Neural cell (in vitro differentiated cells): ENCODE results near the gene CHST11. TPM values are rescaled to one million over a fixed set of nuclear protein-coding genes. Genes with fewer than 3 reads are reported as not detected.

ENCODE experiments used
- H2AFZ ChIP-seq: fragments of 200-600, 300-800 bp; sonication (generic), shearing (Covaris generic); 2 replicates; pipeline ENCODE4 v1.6.0; 2014; ENCODE audit warnings: low read depth, mild to moderate bottlenecking, antibody characterized with exemption, low read length, moderate library complexity
- H3F3A ChIP-seq: fragments of 200-600 bp; shearing (Covaris generic); 2 replicates; pipeline ENCODE4 v1.6.1; 2016; ENCODE audit warnings: mild to moderate bottlenecking, moderate library complexity, mixed read lengths, antibody characterized with exemption, low read length; ENCODE audit not compliant: insufficient read depth, poor library complexity, severe bottlenecking
- H3K27ac ChIP-seq: fragments of 200-600, 300-800 bp; sonication (generic), shearing (Covaris generic); 2 replicates; pipeline ENCODE4 v1.5.1; 2014; ENCODE audit warnings: mild to moderate bottlenecking, low read length, moderate library complexity
- H3K27me3 ChIP-seq: fragments of 300-800, 200-600 bp; sonication (generic), shearing (Covaris generic); 2 replicates; pipeline ENCODE4 v1.6.0; 2014; ENCODE audit warnings: mild to moderate bottlenecking, low read depth, low read length, moderate library complexity; ENCODE audit not compliant: insufficient read depth
- H3K36me3 ChIP-seq: fragments of 300-800, 200-600 bp; sonication (generic), shearing (Covaris generic); 2 replicates; pipeline ENCODE4 v1.5.1; 2014; ENCODE audit warnings: mild to moderate bottlenecking, antibody characterized with exemption, low read length, moderate library complexity; ENCODE audit not compliant: insufficient read depth
- H3K4me2 ChIP-seq: fragments of 300-800, 200-600 bp; sonication (generic), shearing (Covaris generic); 2 replicates; pipeline ENCODE4 v1.6.0; 2014; ENCODE audit warnings: mild to moderate bottlenecking, low read length
- H3K4me3 ChIP-seq: fragments of 300-800, 200-600 bp; sonication (generic), shearing (Covaris generic); 2 replicates; pipeline ENCODE4 v1.5.1; 2014; ENCODE audit warnings: mild to moderate bottlenecking, low read length, moderate library complexity
- H3K79me2 ChIP-seq: fragments of 200-600 bp; shearing (Covaris generic); replicated peaks from 2 replicates; pipeline ENCODE4 v1.6.0; 2014; ENCODE audit warnings: mild to moderate bottlenecking, low read length, moderate library complexity; ENCODE audit not compliant: insufficient read depth
- H3K9ac ChIP-seq: fragments of 300-800, 200-600 bp; sonication (generic), shearing (Covaris generic); 2 replicates; pipeline ENCODE4 v1.6.1; 2016; ENCODE audit warnings: mild to moderate bottlenecking, low read length, mixed read lengths
- H3K9me2 ChIP-seq: fragments of 200-600 bp; shearing (Covaris generic); 2 replicates; pipeline ENCODE4 v1.6.1; 2016; ENCODE audit warnings: mild to moderate bottlenecking, low read length, mixed read lengths; ENCODE audit not compliant: insufficient read depth
- H3K9me3 ChIP-seq: fragments of 200-600, 300-800 bp; sonication (generic), shearing (Covaris generic); 2 replicates; pipeline ENCODE4 v1.6.1; 2016; ENCODE audit warnings: mild to moderate bottlenecking, mixed run types, low read length, moderate library complexity, mixed read lengths
- H4K20me1 ChIP-seq: fragments of 200-600 bp; shearing (Covaris generic); 2 replicates; pipeline ENCODE4 v1.6.1; 2016; ENCODE audit warnings: mild to moderate bottlenecking, mixed run types; ENCODE audit not compliant: insufficient read depth
- EP300 ChIP-seq: fragments of 450-650 bp; conservative IDR thresholded peaks from 2 replicates; pipeline ENCODE4 v1.6.1; 2014; ENCODE audit warnings: antibody characterized with exemption, mild to moderate bottlenecking, moderate library complexity; ENCODE audit not compliant: poor library complexity, severe bottlenecking
- EZH2 ChIP-seq: fragments of 200-600, 300-800 bp; shearing (Covaris generic), sonication (generic); IDR thresholded peaks from 2 replicates; pipeline ENCODE4 v1.6.1; 2014; ENCODE audit warnings: antibody characterized with exemption, low read length, borderline replicate concordance, mild to moderate bottlenecking; ENCODE audit not compliant: insufficient read depth, poor library complexity, severe bottlenecking
- MXI1 ChIP-seq: fragments of 450-650 bp; conservative IDR thresholded peaks from 2 replicates; pipeline ENCODE4 v1.6.1; 2014; ENCODE audit warnings: antibody characterized with exemption, mild to moderate bottlenecking; ENCODE audit not compliant: poor library complexity, severe bottlenecking
- POLR2AphosphoS5 ChIP-seq: IDR thresholded peaks from 2 replicates; pipeline ENCODE4 v1.6.1; 2012
- RAD21 ChIP-seq: fragments of 450-650 bp; conservative IDR thresholded peaks from 2 replicates; pipeline ENCODE4 v1.6.1; 2014; ENCODE audit warnings: antibody characterized with exemption, mild to moderate bottlenecking, moderate library complexity
- REST ChIP-seq: IDR thresholded peaks from 2 replicates; pipeline ENCODE4 v1.6.1; 2012; ENCODE audit warnings: borderline replicate concordance
- SMC3 ChIP-seq: fragments of 450-650 bp; conservative IDR thresholded peaks from 2 replicates; pipeline ENCODE4 v1.6.1; 2014; ENCODE audit warnings: antibody characterized with exemption, mild to moderate bottlenecking, moderate library complexity; ENCODE audit not compliant: poor library complexity
- TAF1 ChIP-seq: IDR thresholded peaks from 2 replicates; pipeline ENCODE4 v1.6.1; 2012; ENCODE audit warnings: low read depth
- polyA plus RNA-seq: library from polyadenylated mRNA; depleted of rRNA; stranded (reverse); fragments of >200 nt; gene quantifications from 2 replicates; pipeline ENCODE4 v1.2.3, GENCODE V29; 2014
- TF ChIP-seq, protein P1 (sequence below): fragments of 450-650 bp; IDR thresholded peaks from 2 replicates; pipeline ENCODE4 v1.5.1; 2014; ENCODE audit warnings: antibody characterized with exemption, mild to moderate bottlenecking, moderate library complexity; ENCODE audit not compliant: poor library complexity, severe bottlenecking

The CHST11 gene
- polyA plus RNA-seq, 1 donor from 2014 or later = 15.0 TPM

DNA sequence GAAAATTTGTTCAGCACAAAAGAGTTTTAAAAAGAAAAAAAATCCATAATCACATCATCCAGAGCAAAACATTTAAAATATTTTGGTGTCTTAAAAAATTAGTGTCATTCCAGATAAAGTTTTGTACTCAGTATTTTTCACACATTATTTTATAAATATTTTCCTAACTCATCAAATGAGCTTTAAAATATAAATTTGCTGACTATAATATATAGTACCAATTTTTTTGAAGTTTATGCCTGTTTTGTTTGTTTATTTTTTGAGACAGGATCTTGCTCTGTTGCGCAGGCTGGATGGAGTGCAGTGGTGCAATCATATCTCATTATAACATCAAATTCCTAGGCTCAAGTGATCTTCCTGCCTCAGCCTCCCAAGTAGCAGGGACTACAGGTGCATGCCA lies 337.2 kb downstream of the CHST11 start:
- no peak overlapping the region for H3K4me3 ChIP-seq
- H3K79me2 ChIP-seq = no peaks in the 10 kb centered on the region
- no peak overlapping the region for H3K27ac ChIP-seq
- no peaks in the 10 kb centered on the region for H3K9me3 ChIP-seq
- no peaks in the 10 kb centered on the region for H3K36me3 ChIP-seq
- no peak for TF ChIP-seq SMC3
- TF ChIP-seq TAF1 = no peak
- TF ChIP-seq EP300 = no peak
- no peak for TF ChIP-seq EZH2
- TF ChIP-seq REST = no peak
- no peak for TF ChIP-seq RAD21
- TF ChIP-seq, protein P1, sequence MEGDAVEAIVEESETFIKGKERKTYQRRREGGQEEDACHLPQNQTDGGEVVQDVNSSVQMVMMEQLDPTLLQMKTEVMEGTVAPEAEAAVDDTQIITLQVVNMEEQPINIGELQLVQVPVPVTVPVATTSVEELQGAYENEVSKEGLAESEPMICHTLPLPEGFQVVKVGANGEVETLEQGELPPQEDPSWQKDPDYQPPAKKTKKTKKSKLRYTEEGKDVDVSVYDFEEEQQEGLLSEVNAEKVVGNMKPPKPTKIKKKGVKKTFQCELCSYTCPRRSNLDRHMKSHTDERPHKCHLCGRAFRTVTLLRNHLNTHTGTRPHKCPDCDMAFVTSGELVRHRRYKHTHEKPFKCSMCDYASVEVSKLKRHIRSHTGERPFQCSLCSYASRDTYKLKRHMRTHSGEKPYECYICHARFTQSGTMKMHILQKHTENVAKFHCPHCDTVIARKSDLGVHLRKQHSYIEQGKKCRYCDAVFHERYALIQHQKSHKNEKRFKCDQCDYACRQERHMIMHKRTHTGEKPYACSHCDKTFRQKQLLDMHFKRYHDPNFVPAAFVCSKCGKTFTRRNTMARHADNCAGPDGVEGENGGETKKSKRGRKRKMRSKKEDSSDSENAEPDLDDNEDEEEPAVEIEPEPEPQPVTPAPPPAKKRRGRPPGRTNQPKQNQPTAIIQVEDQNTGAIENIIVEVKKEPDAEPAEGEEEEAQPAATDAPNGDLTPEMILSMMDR = no peak
- TF ChIP-seq MXI1 = no peak
- no peak for TF ChIP-seq POLR2AphosphoS5
- no peaks in the 10 kb centered on the region for H3F3A ChIP-seq
- no peak overlapping the region for H3K9ac ChIP-seq
- no peak overlapping the region for H3K4me2 ChIP-seq
- no peaks in the 10 kb centered on the region for H3K9me2 ChIP-seq
- H3K27me3 ChIP-seq = no peaks in the 10 kb centered on the region
- H2AFZ ChIP-seq = no peak overlapping the region
- no peaks in the 10 kb centered on the region for H4K20me1 ChIP-seq

DNA sequence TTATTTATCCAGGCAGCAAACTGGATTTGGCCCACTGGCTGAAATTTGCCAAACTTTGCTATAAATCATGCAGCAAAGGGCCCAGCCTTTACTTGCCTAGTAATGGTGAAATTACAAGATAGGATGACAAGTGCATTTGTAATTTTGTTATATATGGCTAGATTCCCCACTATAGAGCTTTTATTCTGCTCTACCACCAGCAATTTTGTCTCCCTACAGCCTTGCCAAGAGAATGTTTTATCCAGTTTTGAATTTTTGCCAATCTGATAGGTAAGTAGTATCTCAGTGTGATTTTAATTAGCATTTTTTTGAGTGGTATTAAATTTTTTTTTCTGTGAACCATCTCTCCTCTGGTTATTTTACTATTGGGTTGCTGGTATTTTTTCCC lies 339.7 kb downstream of the CHST11 start:
- Histone ChIP-seq H3K36me3 (no peaks in the 10 kb centered on the region), H3K9ac (no peak overlapping the region), H3K4me3 (no peak overlapping the region), H3K79me2 (no peaks in the 10 kb centered on the region), H3K4me2 (no peak overlapping the region), H3F3A (no peaks in the 10 kb centered on the region), H2AFZ (no peak overlapping the region), H4K20me1 (no peaks in the 10 kb centered on the region), H3K9me3 (no peaks in the 10 kb centered on the region), H3K9me2 (no peaks in the 10 kb centered on the region), H3K27me3 (no peaks in the 10 kb centered on the region), H3K27ac (no peak overlapping the region)
- TF ChIP-seq RAD21 = no peak
- TF ChIP-seq, protein P1 = no peak
- no peak for TF ChIP-seq POLR2AphosphoS5
- TF ChIP-seq TAF1 = no peak
- no peak for TF ChIP-seq MXI1
- TF ChIP-seq EP300 = no peak
- TF ChIP-seq EZH2 = no peak
- TF ChIP-seq REST = no peak
- no peak for TF ChIP-seq SMC3
